ENCODE results near the gene SLC4A4. TPM values are rescaled to one million over a fixed set of nuclear protein-coding genes. Genes with fewer than 3 reads are reported as not detected.

The SLC4A4 gene
- total and polyA plus RNA-seq, 2 of the 13 experiments (the other 11 are each of a cell fraction or from before 2014, with no cell fraction given), result 0.01 TPM; not detected in 1

DNA sequence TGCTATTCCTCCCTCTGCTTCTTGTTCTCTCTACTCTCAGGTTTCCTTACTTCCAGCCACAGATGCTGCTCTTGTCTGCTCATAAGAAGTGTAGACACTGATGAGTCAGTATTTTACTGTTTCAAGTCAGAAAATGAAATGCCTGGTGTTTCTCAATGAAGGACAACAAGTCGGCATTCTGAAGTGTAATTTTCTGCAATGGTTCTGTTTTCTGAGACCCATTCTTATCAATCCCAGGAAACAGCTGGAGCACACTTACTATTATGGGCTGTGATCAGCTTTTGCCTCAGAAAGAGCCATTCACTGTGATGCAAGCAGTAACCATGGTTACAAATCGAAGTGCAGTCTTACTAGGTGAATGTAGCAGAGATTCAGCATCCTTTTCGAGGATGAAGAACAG lies 42.0 kb downstream of the SLC4A4 start:
- intact Hi-C loops (cut with micrococcal nuclease; ENCODE audit: unreplicated experiment), result no loop called here
- Histone ChIP-seq H3K9me3 (ENCODE audit: low read length) (no peaks in the 10 kb centered on the region), H3K4me2 (ENCODE audit: low read depth, low read length) (no peak overlapping the region), H3K27me3 (ENCODE audit: control insufficient read depth in 1 of 2, insufficient read depth in 2 of 2, low read length in 2 of 2) (no peaks in the 10 kb centered on the region), H3K36me3 (replicated peaks in 1 of 2; ENCODE audit: control insufficient read depth in 1 of 2, insufficient read depth in 2 of 2, low read length in 2 of 2) (no peaks in the 10 kb centered on the region), H3K9ac (ENCODE audit: insufficient read depth, low read depth, low read length) (no peak overlapping the region), H4K20me1 (ENCODE audit: insufficient read depth, low read length) (no peaks in the 10 kb centered on the region), H2AFZ (ENCODE audit: low read length) (no peak overlapping the region), H3K4me3 (replicated peaks in 1 of 3; ENCODE audit: insufficient read depth in 1 of 3, low read depth in 2 of 3, low read length in 3 of 3) (no peak overlapping the region), H3K79me2 (ENCODE audit: insufficient read depth, low read length) (no peaks in the 10 kb centered on the region), H3K27ac (ENCODE audit: extremely low read length, insufficient read depth, low read length) (no peak overlapping the region), H3K4me1 (ENCODE audit: insufficient read depth, low read length) (no peaks in the 10 kb centered on the region)
- no TSS peak for BruUV-seq (replicated peaks)
- no peak for ATAC-seq
- no peak for FAIRE-seq
- TF ChIP-seq, protein P1, sequence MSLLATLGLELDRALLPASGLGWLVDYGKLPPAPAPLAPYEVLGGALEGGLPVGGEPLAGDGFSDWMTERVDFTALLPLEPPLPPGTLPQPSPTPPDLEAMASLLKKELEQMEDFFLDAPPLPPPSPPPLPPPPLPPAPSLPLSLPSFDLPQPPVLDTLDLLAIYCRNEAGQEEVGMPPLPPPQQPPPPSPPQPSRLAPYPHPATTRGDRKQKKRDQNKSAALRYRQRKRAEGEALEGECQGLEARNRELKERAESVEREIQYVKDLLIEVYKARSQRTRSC (CRISPR knock-in tag; IDR thresholded peaks at IDR 0.05; ENCODE audit: low read depth), result no peak
- TF ChIP-seq TGIF2 (CRISPR knock-in tag; IDR thresholded peaks at IDR 0.05) (no peak), ZNF781 (CRISPR knock-in tag; IDR thresholded peaks at IDR 0.05; ENCODE audit: borderline replicate concordance, not compliant biosample characterization) (no peak), ZNF558 (CRISPR knock-in tag; IDR thresholded peaks at IDR 0.05; ENCODE audit: borderline replicate concordance) (no peak), JUNB (CRISPR knock-in tag; IDR thresholded peaks at IDR 0.05; ENCODE audit: borderline replicate concordance) (no peak), GPN1 (CRISPR knock-in tag; IDR thresholded peaks at IDR 0.05; ENCODE audit: borderline replicate concordance) (no peak), NCOA5 (CRISPR knock-in tag; IDR thresholded peaks at IDR 0.05) (no peak), KMT2B (CRISPR knock-in tag; IDR thresholded peaks at IDR 0.05) (no peak), SP5 (CRISPR knock-in tag; IDR thresholded peaks at IDR 0.05; ENCODE audit: borderline replicate concordance, low read depth) (no peak), YY1 (IDR thresholded peaks at IDR 0.05; ENCODE audit: insufficient read depth, insufficient replicate concordance, low read depth, low read length) (no peak), HOXA9 (CRISPR knock-in tag; IDR thresholded peaks at IDR 0.05; ENCODE audit: borderline replicate concordance) (no peak), XRCC5 (optimal IDR thresholded peaks at IDR 0.05; ENCODE audit: low read length) (no peak), ZNF713 (CRISPR knock-in tag; IDR thresholded peaks at IDR 0.05) (no peak), HES4 (CRISPR knock-in tag; IDR thresholded peaks at IDR 0.05; ENCODE audit: borderline replicate concordance) (no peak), ZKSCAN1 (IDR thresholded peaks at IDR 0.05; ENCODE audit: low read length) (no peak), KDM6A (CRISPR knock-in tag; IDR thresholded peaks at IDR 0.05; ENCODE audit: low read depth) (no peak), ZNF337 (CRISPR knock-in tag; IDR thresholded peaks at IDR 0.05; ENCODE audit: borderline replicate concordance, low read depth) (no peak), PRMT3 (CRISPR knock-in tag; IDR thresholded peaks at IDR 0.05; ENCODE audit: borderline replicate concordance, low read depth) (no peak)
- TF ChIP-seq, protein P2, sequence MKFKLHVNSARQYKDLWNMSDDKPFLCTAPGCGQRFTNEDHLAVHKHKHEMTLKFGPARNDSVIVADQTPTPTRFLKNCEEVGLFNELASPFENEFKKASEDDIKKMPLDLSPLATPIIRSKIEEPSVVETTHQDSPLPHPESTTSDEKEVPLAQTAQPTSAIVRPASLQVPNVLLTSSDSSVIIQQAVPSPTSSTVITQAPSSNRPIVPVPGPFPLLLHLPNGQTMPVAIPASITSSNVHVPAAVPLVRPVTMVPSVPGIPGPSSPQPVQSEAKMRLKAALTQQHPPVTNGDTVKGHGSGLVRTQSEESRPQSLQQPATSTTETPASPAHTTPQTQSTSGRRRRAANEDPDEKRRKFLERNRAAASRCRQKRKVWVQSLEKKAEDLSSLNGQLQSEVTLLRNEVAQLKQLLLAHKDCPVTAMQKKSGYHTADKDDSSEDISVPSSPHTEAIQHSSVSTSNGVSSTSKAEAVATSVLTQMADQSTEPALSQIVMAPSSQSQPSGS (CRISPR knock-in tag; IDR thresholded peaks at IDR 0.05), result no peak
- TF ChIP-seq, protein P3, sequence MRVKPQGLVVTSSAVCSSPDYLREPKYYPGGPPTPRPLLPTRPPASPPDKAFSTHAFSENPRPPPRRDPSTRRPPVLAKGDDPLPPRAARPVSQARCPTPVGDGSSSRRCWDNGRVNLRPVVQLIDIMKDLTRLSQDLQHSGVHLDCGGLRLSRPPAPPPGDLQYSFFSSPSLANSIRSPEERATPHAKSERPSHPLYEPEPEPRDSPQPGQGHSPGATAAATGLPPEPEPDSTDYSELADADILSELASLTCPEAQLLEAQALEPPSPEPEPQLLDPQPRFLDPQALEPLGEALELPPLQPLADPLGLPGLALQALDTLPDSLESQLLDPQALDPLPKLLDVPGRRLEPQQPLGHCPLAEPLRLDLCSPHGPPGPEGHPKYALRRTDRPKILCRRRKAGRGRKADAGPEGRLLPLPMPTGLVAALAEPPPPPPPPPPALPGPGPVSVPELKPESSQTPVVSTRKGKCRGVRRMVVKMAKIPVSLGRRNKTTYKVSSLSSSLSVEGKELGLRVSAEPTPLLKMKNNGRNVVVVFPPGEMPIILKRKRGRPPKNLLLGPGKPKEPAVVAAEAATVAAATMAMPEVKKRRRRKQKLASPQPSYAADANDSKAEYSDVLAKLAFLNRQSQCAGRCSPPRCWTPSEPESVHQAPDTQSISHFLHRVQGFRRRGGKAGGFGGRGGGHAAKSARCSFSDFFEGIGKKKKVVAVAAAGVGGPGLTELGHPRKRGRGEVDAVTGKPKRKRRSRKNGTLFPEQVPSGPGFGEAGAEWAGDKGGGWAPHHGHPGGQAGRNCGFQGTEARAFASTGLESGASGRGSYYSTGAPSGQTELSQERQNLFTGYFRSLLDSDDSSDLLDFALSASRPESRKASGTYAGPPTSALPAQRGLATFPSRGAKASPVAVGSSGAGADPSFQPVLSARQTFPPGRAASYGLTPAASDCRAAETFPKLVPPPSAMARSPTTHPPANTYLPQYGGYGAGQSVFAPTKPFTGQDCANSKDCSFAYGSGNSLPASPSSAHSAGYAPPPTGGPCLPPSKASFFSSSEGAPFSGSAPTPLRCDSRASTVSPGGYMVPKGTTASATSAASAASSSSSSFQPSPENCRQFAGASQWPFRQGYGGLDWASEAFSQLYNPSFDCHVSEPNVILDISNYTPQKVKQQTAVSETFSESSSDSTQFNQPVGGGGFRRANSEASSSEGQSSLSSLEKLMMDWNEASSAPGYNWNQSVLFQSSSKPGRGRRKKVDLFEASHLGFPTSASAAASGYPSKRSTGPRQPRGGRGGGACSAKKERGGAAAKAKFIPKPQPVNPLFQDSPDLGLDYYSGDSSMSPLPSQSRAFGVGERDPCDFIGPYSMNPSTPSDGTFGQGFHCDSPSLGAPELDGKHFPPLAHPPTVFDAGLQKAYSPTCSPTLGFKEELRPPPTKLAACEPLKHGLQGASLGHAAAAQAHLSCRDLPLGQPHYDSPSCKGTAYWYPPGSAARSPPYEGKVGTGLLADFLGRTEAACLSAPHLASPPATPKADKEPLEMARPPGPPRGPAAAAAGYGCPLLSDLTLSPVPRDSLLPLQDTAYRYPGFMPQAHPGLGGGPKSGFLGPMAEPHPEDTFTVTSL (CRISPR knock-in tag; IDR thresholded peaks at IDR 0.05; ENCODE audit: borderline replicate concordance), result no peak
- ChIA-PET CTCF (ENCODE audit: low intra/inter-chr PET ratio, low total read pairs) (no interaction called here), POLR2A (no interaction called here)
- in situ Hi-C loops (cut with HindIII; ENCODE audit: extremely low pct_ligation_motif_present, low pct_unique_long_range_greater_than_20kb), result no loop called here
- WGBS (ENCODE audit: low lambda C conversion rate), result 0% methylated on average over 3 of the region's 3 CpGs
- DNase-seq (ENCODE audit: low spot score), result no peak

Measured in HepG2 (cell line).